Erythroblast (primary cell): Measurements from ENCODE around the gene HOXB6.

Experiments
- GATA1 ChIP-seq: IDR thresholded peaks from 2 replicates; pipeline ENCODE4 v1.6.1; 2011; ENCODE audit warnings: low read depth, mild to moderate bottlenecking, control low read depth, low read length, moderate library complexity
- POLR2A ChIP-seq: IDR thresholded peaks from 2 replicates; pipeline ENCODE4 v1.6.1; 2011; ENCODE audit warnings: mild to moderate bottlenecking, low read length

DNA sequence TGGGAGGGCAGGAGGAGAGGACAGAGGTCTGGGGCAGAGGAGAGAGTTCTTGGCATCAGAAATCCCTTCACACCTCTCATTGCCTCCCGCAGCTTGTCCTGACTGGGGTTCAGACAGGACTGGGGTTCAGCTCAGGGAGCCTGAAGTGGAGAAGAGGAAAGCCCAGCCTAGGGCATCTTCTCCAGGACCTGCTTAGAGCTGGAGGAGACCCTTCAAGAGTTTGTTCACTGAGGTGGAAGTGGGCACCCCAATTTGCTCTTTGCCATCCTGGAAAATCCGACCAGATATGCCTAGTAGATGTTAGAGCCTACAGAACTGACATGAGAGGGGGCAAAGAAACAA lies 16.7 kb downstream of the HOXB6 start:
- TF ChIP-seq POLR2A: no peak
- no peak for TF ChIP-seq GATA1
